ENCODE results near the gene BLVRB. TPM values are rescaled to one million over a fixed set of nuclear protein-coding genes. Genes with fewer than 3 reads are reported as not detected.
"Not testable (repeated sequence)": the region's sequence is repeated elsewhere in the genome, so short reads cannot be mapped to it uniquely, and the experiment has no call there.

Gene BLVRB
- total RNA-seq, 1 donor from 2014 or later: 32.2 TPM

DNA sequence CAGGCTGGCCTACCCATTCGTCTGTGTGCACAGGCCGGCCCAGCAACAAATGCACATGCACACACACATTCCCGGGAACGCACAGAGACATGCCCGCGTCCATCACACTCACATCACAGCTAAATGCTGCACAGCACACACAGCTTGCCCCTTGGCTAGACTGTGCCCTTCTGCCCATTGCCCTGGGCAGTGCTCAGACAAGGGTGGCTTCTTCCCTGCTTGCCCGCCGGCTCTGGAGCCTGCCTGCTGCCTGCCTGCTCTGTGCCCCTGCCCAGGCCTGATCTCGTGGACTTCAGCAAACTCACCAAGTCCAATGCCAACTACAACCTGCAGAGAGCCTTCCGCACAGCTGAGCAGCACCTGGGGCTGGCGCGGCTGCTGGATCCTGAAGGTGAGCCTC, 31.7 kb upstream of the BLVRB start:
- H3K27me3 Mint-ChIP-seq: peaks cover 27% of the 10 kb centered on the region

DNA sequence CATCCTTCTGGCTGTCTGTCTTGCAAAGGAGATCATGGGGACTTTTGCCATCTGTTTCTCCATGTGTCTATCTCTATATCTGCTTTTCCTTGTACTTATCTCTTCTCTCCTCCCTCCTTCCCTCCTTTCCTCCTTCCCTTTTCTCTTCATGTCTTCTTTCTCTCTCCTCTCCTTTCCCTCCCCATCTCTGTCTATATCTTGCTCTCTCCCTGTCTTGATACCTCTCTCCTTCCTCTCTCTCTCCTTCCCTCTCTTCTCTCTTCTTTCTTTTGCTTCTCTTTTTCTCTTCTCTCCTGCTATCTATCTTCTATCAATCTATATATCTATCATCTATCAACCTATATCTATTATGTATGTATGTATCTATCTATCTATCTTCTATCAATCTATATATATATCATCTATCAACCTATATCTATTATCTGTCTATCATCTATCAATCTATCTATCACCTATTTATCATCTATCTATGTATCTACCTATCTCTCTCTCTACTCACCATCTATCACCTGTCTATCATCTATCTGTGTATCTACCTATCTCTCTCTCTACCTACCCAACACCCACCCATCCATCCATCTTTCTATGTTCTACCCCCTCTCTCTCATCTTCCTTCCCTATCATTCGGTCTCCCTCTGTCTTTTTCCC, 28.8 kb upstream of the BLVRB start:
- H3K9me3 Mint-ChIP-seq: peaks cover 9% of the 10 kb centered on the region
- H3K36me3 Mint-ChIP-seq: no peaks in the 10 kb centered on the region
- no peak for DNase-seq (ENCODE audit: extremely low spot score, unreplicated experiment)
- no peaks in the 10 kb centered on the region for H3K4me1 Mint-ChIP-seq (ENCODE audit: unreplicated experiment)
- peaks cover 35% of the 10 kb centered on the region for H3K27me3 Mint-ChIP-seq
- H3K4me3 Mint-ChIP-seq: no peak overlapping the region
- TF ChIP-seq, protein P1, sequence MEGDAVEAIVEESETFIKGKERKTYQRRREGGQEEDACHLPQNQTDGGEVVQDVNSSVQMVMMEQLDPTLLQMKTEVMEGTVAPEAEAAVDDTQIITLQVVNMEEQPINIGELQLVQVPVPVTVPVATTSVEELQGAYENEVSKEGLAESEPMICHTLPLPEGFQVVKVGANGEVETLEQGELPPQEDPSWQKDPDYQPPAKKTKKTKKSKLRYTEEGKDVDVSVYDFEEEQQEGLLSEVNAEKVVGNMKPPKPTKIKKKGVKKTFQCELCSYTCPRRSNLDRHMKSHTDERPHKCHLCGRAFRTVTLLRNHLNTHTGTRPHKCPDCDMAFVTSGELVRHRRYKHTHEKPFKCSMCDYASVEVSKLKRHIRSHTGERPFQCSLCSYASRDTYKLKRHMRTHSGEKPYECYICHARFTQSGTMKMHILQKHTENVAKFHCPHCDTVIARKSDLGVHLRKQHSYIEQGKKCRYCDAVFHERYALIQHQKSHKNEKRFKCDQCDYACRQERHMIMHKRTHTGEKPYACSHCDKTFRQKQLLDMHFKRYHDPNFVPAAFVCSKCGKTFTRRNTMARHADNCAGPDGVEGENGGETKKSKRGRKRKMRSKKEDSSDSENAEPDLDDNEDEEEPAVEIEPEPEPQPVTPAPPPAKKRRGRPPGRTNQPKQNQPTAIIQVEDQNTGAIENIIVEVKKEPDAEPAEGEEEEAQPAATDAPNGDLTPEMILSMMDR (conservative IDR thresholded peaks at IDR 0.05): no peak
- H3K27ac Mint-ChIP-seq: no peak overlapping the region

More for the DNA sequence above, 31.7 kb upstream of the BLVRB start:
- no peaks in the 10 kb centered on the region for H3K4me1 Mint-ChIP-seq (ENCODE audit: unreplicated experiment)
- DNase-seq (ENCODE audit: extremely low spot score, unreplicated experiment): no peak
- H3K9me3 Mint-ChIP-seq: peaks cover 3% of the 10 kb centered on the region
- TF ChIP-seq, protein P1 (conservative IDR thresholded peaks at IDR 0.05): no peak
- no peak overlapping the region for H3K4me3 Mint-ChIP-seq
- H3K27ac Mint-ChIP-seq: no peak overlapping the region
- H3K36me3 Mint-ChIP-seq: no peaks in the 10 kb centered on the region

DNA sequence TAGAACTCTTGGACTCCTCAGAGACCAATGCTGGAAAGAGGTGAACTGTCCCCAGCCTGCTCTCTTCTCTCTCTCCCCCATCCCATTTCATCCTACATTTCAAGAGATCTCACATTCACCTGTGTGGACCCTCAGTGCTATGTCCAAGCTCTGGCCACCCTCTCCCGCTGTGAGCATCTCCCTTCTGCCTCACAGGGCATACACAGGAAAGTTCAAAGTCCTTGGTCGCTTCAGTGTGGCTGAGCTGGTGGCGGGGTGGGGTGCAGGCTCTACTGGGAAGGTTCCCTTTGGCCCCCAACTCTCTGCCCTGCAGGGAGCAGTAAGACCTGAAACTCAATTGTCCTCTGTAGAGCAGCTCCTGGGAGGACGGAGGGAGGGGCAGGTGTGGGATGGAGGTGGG, 28.2 kb upstream of the BLVRB start:
- H3K4me1 Mint-ChIP-seq (ENCODE audit: unreplicated experiment): no peaks in the 10 kb centered on the region
- no peak for DNase-seq (ENCODE audit: extremely low spot score, unreplicated experiment)
- peaks cover 9% of the 10 kb centered on the region for H3K9me3 Mint-ChIP-seq
- H3K27me3 Mint-ChIP-seq: peaks cover 35% of the 10 kb centered on the region
- no peak overlapping the region for H3K27ac Mint-ChIP-seq
- TF ChIP-seq, protein P1 (conservative IDR thresholded peaks at IDR 0.05): no peak
- H3K36me3 Mint-ChIP-seq: no peaks in the 10 kb centered on the region
- H3K4me3 Mint-ChIP-seq: no peak overlapping the region

DNA sequence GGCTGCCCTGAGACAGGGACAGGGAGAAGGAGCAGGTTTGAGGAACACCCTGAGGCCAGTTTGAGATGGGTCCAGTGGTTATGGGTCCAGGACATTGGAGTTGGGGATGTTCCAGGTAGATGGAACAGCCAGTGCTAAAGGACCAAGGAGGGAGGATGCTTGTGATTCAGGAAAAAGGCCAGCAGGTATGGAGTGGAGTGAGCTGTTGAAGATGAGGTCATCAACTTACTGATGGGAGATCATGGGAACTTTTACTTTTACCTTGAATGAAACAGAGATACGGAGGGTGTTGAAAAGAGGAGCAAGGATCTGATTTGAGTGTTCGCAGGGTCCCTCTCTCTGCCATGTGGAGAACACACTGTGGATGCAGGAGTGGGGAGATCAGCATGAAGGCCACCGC, 26.7 kb upstream of the BLVRB start:
- TF ChIP-seq, protein P1 (conservative IDR thresholded peaks at IDR 0.05): no peak
- Mint-ChIP-seq H3K27ac (no peak overlapping the region), H3K4me3 (no peak overlapping the region), H3K36me3 (no peaks in the 10 kb centered on the region), H3K27me3 (peaks cover 41% of the 10 kb centered on the region), H3K9me3 (peaks cover 9% of the 10 kb centered on the region), H3K4me1 (ENCODE audit: unreplicated experiment) (peaks cover 4% of the 10 kb centered on the region)
- no peak for DNase-seq (ENCODE audit: extremely low spot score, unreplicated experiment)

DNA sequence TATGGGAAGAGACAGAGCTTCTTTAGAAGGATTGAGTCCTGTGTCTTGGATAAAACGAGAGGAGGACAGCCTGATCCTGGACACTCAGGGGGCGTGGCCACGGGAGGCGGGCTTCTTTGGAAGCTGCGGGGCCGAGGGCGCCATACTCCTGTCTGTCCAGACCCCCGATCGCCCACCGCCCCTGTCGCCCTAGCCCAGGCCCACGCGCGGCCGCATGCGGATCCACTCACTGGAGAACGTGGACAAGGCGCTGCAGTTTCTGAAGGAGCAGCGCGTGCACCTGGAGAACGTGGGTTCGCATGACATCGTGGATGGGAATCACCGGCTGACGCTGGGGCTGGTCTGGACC, 24.3 kb upstream of the BLVRB start:
- TF ChIP-seq, protein P1 (conservative IDR thresholded peaks at IDR 0.05): no peak
- no peak for DNase-seq (ENCODE audit: extremely low spot score, unreplicated experiment)
- Mint-ChIP-seq H3K27me3 (peaks cover 38% of the 10 kb centered on the region), H3K4me1 (ENCODE audit: unreplicated experiment) (peaks cover 4% of the 10 kb centered on the region), H3K36me3 (no peaks in the 10 kb centered on the region), H3K27ac (no peak overlapping the region), H3K9me3 (peaks cover 9% of the 10 kb centered on the region), H3K4me3 (no peak overlapping the region)

DNA sequence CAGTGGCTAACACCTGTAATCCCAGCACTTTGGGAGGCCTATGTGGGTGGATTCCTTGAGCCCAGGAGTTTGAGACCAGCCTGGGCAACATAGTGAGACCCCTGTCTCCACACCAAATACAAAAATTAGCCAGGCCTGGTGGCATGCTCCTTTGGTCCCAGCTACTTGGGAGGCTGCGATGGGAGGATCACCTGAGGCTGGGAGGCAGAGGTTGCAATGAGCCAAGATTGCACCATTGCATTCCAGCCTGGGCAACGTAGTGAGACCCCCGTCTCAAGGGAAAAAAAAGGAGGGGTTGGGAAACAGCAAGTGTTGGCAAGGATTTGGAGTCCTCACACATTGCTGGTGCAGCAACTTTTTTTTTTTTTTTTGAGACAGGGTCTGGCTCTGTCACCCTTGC, 20.5 kb upstream of the BLVRB start:
- Mint-ChIP-seq H3K4me3 (no peak overlapping the region), H3K36me3 (no peaks in the 10 kb centered on the region), H3K27ac (no peak overlapping the region), H3K27me3 (peaks cover 24% of the 10 kb centered on the region), H3K9me3 (peaks cover 1% of the 10 kb centered on the region), H3K4me1 (ENCODE audit: unreplicated experiment) (peaks cover 4% of the 10 kb centered on the region)
- DNase-seq (ENCODE audit: extremely low spot score, unreplicated experiment): no peak
- TF ChIP-seq, protein P1 (conservative IDR thresholded peaks at IDR 0.05): no peak

DNA sequence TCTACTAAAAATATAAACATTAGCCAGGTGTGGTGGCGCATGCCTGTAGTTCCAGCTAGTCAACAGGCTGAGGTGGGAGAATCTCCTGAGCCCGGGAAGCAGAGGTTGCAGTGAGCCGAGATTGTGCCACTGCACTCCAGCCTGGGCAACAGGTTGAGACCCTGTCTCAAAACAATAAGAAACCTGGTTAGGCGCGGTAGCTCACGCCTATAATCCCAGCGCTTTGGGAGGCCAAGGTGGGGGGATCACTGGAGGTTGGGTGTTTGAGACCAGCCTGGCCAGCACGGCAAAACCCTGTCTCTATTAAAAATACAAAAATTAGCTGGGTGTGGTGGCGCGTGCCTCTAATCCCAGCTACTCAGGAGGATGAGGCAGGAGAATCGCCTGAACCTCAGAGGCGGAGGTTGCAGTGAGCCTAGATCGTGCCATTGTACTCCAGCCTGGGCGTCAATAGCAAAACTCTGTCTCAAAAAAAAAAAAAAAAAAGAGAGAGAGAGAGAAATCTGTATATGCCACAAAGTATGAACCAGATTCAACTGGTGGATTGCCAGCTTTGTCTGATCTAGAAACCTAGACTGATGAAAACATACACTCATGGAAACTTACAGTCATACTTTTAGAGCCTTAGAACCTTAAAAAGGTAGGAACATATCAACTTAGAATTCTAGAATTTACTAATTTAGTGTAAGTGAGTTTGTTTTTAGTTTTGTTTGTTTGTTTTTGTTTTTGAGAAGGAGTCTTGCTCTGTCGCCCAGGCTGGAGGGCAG, 10.5 kb upstream of the BLVRB start:
- not testable (repeated sequence) for H3K9me3 Mint-ChIP-seq; H3K4me3 Mint-ChIP-seq; H3K36me3 Mint-ChIP-seq; DNase-seq (ENCODE audit: extremely low spot score, unreplicated experiment); H3K27ac Mint-ChIP-seq; H3K4me1 Mint-ChIP-seq (ENCODE audit: unreplicated experiment)
- H3K27me3 Mint-ChIP-seq: peaks cover 19% of the 10 kb centered on the region
